Tongue (tissue), 1 donor: ENCODE results near the gene OR10J1. TPM values are rescaled to one million over a fixed set of nuclear protein-coding genes. Genes with fewer than 3 reads are reported as not detected.

Experiments used
- total RNA-seq: library from RNA; depleted of rRNA; stranded (reverse); fragments of >200 nt; gene quantifications from one replicate; pipeline ENCODE4 v1.2.3, GENCODE V29; 2014

Gene OR10J1
- total RNA-seq, 1 donor from 2014 or later: not detected

Other genes with a start within 250 kb of the OR10J1 start
- 10.3 TPM for gene ACKR1, start 234.8 kb upstream of the OR10J1 start, total RNA-seq
- gene FCER1A, start 137.4 kb upstream of the OR10J1 start, total RNA-seq: 3.4 TPM
- gene OR10J4, start 7.5 kb upstream of the OR10J1 start, total RNA-seq: not detected
- not detected for gene OR10J5, start 96.3 kb downstream of the OR10J1 start, total RNA-seq
- not detected for gene APCS, start 148.1 kb downstream of the OR10J1 start, total RNA-seq